ENCODE data around the gene PLD1.
"Not testable (repeated sequence)": the region's sequence is repeated elsewhere in the genome, so short reads cannot be mapped to it uniquely, and the experiment has no call there.

PLD1 gene, protein sequence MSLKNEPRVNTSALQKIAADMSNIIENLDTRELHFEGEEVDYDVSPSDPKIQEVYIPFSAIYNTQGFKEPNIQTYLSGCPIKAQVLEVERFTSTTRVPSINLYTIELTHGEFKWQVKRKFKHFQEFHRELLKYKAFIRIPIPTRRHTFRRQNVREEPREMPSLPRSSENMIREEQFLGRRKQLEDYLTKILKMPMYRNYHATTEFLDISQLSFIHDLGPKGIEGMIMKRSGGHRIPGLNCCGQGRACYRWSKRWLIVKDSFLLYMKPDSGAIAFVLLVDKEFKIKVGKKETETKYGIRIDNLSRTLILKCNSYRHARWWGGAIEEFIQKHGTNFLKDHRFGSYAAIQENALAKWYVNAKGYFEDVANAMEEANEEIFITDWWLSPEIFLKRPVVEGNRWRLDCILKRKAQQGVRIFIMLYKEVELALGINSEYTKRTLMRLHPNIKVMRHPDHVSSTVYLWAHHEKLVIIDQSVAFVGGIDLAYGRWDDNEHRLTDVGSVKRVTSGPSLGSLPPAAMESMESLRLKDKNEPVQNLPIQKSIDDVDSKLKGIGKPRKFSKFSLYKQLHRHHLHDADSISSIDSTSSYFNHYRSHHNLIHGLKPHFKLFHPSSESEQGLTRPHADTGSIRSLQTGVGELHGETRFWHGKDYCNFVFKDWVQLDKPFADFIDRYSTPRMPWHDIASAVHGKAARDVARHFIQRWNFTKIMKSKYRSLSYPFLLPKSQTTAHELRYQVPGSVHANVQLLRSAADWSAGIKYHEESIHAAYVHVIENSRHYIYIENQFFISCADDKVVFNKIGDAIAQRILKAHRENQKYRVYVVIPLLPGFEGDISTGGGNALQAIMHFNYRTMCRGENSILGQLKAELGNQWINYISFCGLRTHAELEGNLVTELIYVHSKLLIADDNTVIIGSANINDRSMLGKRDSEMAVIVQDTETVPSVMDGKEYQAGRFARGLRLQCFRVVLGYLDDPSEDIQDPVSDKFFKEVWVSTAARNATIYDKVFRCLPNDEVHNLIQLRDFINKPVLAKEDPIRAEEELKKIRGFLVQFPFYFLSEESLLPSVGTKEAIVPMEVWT

DNA sequence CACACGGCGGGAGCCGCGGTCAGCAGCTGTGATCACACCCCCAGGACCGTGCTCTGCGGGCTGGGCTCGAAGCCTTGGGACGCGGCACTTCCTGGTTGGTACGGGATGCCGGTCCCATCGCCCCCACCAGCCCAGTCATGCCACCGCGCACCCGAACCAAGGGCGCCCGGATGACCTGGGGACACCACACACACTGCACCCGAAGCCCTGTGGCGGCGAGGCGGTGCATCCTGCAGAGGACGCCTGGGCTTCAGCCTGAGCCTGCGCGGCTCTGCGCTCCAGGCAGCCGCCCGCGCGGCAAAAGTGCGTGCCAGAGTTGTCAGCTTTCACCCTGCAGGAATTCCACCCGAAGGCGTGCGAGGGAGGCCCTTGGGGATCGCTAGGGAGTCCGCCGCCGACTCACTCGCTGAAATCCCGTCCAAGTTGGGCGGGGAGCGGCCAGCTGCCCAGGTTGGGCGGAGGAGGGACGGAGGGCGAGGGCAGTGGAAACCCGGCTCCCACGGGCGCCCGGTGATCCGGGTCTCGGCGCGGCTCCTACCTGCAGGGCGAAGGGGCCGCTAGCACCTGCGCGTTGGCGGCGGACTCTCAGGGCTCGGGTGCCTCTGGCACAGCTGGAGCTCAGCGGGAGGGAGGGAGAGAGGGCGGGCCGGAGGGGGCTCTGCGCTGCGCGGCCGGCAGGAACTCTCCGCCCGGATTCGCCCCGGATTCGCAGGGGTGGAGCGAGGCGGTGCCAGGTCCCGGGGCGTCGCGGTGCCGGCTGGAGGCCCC lies at the start of gene PLD1:
Gene PLD1 (minus strand): TSS at position 623 of the 768 bp plus-strand sequence. CDS start 72,432 bp downstream, outside the sequence.
- DNase-seq: peak; percentile 14

DNA sequence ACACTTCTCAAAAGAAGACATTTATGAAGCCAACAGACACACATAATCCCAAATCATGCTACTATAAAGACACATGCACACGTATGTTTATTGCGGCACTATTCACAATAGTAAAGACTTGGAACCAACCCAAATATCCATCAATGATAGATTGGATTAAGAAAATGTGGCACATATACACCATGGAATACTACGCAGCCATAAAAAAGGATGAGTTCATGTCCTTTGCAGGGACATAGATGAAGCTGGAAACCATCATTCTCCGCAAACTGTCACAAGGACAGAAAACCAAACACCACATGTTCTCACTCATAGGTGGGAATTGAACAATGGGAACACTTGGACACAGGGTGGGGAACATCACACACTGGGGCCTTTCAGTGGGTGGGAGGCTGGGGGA lies 48.5 kb upstream of the PLD1 start:
- DNase-seq: not testable (repeated sequence)

DNA sequence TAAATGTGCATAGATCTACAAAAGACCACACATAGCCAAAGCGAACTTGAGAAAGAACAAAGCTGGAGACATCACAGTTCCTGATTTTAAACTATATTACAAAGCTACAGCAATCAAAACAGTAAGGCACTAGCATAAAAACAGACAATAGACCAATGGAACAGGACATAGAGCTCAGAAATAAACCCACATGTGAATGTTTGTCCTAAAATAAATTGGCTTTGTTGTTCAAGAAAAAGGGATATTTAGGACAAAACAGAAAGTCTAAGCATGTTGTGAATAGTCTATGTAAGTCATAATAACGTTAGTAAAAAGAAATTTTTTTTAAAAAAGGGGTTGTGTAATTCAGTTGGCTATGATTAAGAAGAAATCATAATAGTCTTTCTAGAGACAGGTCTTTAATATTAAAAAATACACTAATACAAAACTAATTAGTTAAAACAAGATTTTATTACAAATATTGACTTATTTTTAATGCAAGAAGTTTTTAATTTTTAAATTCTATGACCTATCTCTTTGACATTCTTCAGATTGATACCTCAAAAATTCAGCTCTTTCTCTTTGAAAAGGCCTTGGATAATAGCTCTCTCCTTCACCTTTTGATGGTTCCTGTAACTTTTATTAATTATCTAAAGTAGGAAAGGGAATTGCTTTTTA lies 44.5 kb upstream of the PLD1 start:
- DNase-seq: no peak

DNA sequence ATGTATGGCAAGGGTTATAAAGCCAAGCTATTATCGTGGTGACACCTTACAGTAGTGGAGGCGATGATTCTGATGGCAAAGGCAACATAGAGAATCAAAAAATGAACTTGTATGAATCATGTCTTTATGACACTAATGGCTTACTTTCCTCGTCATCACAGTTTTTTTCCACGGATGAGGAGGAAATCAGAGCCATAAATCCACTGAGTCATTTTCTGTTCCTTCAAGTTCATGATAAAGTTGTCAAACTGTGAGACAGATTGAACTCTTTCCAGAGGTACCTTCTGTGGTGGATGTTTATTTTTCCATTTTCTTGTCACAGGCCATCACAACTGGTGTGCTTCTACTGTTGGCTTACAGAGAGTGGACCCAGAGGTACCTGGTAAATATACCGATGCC lies 41.4 kb upstream of the PLD1 start:
- DNase-seq: no peak

DNA sequence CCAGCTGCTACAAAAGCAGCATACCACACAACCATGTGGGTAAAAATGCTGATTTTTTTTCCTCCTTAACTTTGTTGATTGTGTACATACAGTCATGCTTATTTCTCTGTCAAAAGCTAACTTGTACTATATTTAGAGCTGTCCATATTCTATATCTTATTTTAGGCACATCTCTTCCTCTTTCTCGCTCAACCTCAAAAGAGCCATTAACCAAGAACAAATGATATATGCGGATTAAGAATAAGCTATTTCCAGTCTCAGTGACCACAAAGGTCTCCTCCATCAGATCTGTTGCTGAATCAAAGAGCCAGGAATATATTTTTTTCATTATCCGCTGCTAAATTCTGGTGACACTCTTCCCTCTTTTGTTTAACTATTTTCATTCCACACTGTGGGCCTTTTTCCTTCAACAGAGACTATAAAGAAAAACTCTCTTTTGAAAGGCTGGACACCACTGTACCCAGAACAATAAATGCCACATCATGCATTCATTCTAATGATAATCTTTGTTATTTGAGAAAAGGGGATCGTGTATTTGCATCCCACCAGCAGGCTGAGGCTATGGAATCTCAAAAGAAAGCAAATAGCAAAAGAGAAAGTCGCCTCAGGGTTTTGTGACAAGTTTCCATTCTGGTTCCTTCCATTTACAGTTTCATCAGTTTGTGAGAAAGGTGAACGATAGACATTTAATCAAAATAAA lies 40.8 kb upstream of the PLD1 start:
- no peak for DNase-seq

- no peak for DNase-seq
Measured at GRCh38 chr3:171850320-171850959, 40.2 kb upstream of the PLD1 start.

DNA sequence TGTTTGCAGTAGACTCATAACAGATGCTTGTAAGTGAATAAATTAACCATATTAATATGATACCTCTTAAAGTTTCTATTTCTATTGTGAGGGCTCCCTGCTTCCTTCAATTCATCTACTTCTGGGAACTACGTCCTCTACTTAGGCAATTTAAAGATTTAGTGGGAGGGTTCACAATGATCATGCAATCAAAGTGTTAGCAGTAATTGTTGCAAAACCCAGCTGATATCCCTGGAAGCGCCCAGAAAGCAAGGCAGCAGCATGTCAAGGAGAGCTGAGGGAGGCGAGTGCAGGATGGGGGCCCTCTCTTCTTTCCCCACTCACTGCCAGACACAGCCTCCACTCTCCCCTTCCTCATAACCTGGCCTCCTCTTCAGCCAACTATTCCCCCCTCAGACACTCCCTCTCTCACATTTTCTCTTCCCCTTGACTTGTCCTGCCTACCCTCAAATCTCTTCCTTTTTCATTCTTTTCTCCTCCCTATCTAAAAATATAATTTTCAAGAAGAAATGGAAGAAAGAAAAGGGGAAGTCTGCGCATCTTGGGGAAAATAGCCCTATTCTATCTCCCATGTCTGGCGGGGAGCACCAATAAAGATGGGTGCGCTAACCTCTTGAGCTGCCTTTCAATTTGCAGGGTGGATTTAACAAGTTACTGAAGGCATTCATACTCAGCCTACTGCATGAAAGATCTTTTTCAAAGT lies 39.5 kb upstream of the PLD1 start:
- DNase-seq: no peak

- no peak for DNase-seq
Measured at GRCh38 chr3:171847595-171848259, 37.4 kb upstream of the PLD1 start.

DNA sequence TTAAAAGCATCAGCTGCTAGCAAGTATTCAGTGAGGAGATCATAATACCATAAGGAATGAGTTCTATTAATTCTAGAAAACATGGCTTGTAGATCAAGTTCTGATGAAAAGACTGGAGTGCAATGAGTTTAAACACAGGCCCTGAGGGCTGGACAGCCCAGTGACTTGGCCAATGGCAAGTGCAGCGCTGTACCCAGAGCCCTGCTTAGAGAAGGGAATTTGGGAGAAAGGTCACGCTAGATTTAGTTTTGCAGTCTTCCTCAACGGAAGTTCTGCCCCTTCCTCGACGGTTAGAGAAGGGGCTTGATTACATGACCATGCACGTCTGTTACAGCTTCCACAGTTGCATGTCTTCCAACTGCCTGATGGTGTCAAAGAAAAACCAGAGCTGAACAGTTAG lies 36.9 kb upstream of the PLD1 start:
- no peak for DNase-seq

GRCh38 chr3:171846597-171846996 lies 36.3 kb upstream of the PLD1 start:
- DNase-seq: no peak

DNA sequence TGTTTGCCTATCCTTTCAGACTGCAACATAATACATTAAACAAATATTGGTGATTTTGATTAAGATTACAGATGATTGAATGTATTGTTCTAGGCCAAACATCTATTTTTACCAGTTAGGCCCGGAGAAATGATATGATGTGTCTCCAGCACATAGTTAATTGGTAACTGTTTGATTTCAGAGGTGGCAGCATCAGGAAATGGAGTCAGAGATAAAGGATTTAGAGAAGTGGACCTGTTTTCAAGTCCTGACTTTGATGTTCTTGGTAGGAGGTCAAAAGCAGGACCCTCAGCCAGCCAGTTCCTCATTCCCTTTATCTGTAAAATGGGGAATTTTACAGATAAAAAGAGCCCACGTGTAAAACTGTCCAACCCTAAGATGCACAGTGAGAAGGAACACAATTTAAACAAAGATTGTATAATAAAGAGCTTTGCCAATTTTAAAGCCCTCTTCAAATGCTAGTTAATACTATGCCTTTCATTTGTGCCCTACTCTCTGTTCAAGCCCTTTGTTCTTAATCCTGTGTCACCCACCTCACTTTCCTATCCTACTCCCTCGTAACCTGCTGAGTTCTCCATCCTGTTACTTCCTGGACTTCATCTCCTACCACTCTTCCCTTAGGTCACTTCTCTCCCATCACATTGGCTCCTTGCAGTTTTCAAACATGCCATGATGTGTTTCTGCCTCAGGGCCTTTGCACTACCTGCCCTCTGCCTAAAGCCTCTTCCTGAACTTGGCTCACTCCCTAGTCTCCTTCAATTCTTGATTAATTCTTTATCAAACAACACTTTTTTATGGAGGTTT lies 35.4 kb upstream of the PLD1 start:
- no peak for DNase-seq

DNA sequence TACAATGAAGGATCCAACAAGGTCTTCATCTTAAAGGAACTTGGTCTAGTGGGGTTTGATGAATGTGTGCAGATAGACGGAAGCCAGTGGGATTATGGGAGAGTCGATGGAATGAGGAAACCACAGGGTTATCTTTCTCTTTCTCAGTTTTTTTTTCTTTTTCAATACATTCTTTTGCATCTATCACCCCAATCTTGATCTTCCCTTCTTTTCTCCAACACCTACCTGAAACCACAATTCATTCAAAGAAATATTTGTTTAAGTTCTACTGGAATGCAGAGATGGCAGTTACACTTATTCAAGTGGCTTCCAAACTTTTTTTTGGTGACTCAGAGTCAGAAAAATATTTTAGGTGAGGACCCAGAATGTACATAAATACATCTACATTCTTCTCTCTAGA lies 34.6 kb upstream of the PLD1 start:
- no peak for DNase-seq

DNA sequence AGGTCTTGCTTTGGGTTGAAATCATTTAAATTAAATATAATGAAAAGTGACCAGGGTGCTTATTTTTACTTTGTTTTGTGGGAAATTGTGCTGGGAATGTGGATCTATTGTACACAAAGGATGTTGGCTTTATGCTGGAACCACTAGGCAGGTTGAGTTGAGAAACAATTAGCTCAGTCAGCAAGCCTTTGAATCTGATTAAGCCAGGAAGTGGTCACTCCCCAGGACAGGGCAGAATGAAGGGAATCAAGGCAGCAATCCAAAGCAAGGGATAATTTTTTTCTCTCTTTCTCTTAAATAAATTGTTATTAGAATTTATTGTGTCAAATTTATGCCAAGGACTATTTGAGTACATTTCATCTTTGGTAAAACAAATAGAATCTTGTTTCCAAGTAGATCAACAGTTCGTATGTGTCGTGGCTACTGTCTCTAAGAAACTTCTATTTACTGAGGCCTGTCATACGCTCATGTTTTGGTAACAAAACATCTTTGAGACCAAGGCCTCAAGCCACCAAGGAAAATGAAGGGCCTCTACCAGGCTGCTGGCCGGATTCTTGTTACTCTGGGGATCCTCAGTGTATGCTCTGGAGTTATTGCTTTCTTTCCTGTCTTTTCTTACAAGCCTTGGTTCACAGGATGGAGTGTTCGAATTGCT lies 32.7 kb upstream of the PLD1 start, which contains the start of gene TMEM212:
Gene TMEM212 (plus strand): TSS at position 486 of the 655 bp plus-strand sequence. CDS start 35 bp downstream, at position 521.
- DNase-seq: no peak

- no peak for DNase-seq
Measured at GRCh38 chr3:171841620-171842000, 31.3 kb upstream of the PLD1 start.

- no peak for DNase-seq
Measured at GRCh38 chr3:171840811-171841619, 30.7 kb upstream of the PLD1 start.

DNA sequence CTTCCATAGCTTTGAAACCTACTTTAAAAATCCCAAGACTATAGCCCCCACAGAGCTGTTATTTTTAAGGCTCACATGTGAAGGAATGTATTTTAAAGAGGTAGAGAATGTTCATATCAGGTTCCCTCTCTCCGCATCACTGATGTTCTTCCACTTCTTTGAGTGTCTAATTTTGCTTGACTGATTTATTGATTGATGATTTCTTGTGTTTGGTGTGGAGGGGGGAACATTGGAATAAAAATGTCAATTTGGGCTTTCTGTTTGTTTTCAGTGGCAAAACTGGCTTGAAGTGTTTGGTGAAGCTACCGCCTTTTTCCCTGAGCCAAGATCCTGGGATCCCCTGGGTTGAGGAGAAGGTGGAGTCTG lies 30.1 kb upstream of the PLD1 start:
- no peak for DNase-seq

DNA sequence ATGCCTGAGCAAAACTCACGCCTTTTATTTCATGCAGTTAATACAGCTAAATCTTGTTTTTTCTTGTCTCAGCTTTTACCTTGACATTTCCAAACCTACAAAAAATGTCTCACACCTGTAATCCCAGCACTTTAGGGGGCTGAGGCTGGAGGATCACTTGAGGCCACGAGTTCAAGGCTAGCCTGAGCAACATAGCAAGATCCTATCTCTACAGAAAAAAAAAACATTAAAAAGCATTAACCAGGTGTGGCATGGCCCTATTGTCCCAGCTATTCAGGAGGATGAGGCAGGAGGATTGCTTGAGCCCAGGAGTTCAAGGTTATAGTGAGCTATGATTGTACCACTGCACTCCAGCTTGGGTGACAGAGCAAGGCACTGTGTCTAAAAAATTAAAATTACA lies 29.0 kb upstream of the PLD1 start:
- no peak for DNase-seq
